Spleen (tissue), 11 donors: ENCODE measurements around the gene NHERF2. TPM values are rescaled to one million over a fixed set of nuclear protein-coding genes. Genes with fewer than 3 reads are reported as not detected.

Experiments
- DNase-seq: peaks from one replicate; pipeline ENCODE4 v3.0.0-alpha.2; 2020
- H3K27ac ChIP-seq, 8 donors: fragments of 200-600 bp; sonication (generic) in 7 of 8; 1 replicate in 4 of 8; 2 replicates in 4 of 8; pipeline versions ENCODE4 v1.5.0 to v1.8.0; 2016 to 2021; ENCODE audit warnings: inconsistent platforms in 4 of 8, mild to moderate bottlenecking in 4 of 8, moderate library complexity in 1 of 8
- H3K27me3 ChIP-seq, 7 donors: fragments of 200-600 bp; sonication (generic) in 6 of 7; replicated peaks in 1 of 7; 1 replicate in 4 of 7; 2 replicates in 3 of 7; pipeline versions ENCODE4 v1.5.0 to v1.8.0; 2016 to 2021; ENCODE audit warnings: inconsistent platforms in 3 of 7, mild to moderate bottlenecking in 1 of 7
- H3K36me3 ChIP-seq, 6 donors: fragments of 200-600 bp; sonication (generic) in 5 of 6; 1 replicate in 4 of 6; 2 replicates in 2 of 6; pipeline versions ENCODE4 v1.5.0 to v1.8.0; 2016 to 2021; ENCODE audit warnings: inconsistent platforms in 2 of 6
- H3K4me1 ChIP-seq, 6 donors: fragments of 200-600 bp; sonication (generic) in 5 of 6; 1 replicate in 3 of 6; 2 replicates in 3 of 6; pipeline versions ENCODE4 v1.5.0 to v1.8.0; 2016 to 2021; ENCODE audit warnings: inconsistent platforms in 3 of 6
- H3K4me3 ChIP-seq, 8 donors: fragments of 200-600 bp; sonication (generic) in 7 of 8; 1 replicate in 4 of 8; 2 replicates in 4 of 8; pipeline versions ENCODE4 v1.5.0 to v1.8.0; 2016 to 2021; ENCODE audit warnings: inconsistent platforms in 4 of 8, mild to moderate bottlenecking in 4 of 8, moderate library complexity in 2 of 8
- H3K9me3 ChIP-seq, 8 donors: fragments of 200-600 bp; sonication (generic) in 7 of 8; 1 replicate in 4 of 8; 2 replicates in 4 of 8; pipeline versions ENCODE4 v1.5.0 to v1.8.0; 2016 to 2021; ENCODE audit warnings: inconsistent platforms in 4 of 8
- CTCF ChIP-seq, 11 experiments: fragments of 200-600 bp in 7 of 11; fragments of 450-650 bp in 4 of 11; sonication (generic) in 4 of 11; IDR thresholded peaks in 8 of 11; conservative IDR thresholded peaks in 3 of 11; 1 replicate in 7 of 11; 2 replicates in 4 of 11; pipeline versions ENCODE4 v1.4.0 to v1.8.0; 2016 to 2021; ENCODE audit warnings: antibody characterized with exemption in 11 of 11, inconsistent platforms in 4 of 11, mild to moderate bottlenecking in 1 of 11
- POLR2A ChIP-seq, 3 donors: fragments of 450-650 bp; IDR thresholded peaks; one replicate each; pipeline ENCODE4 v1.5.1; 2017; ENCODE audit warnings: antibody characterized with exemption in 3 of 3, mild to moderate bottlenecking in 1 of 3
- POLR2AphosphoS5 ChIP-seq, 3 donors: sonication (generic); formaldehyde crosslinking; IDR thresholded peaks; one replicate each; pipeline ENCODE4 v1.5.1; 2017; ENCODE audit warnings: antibody characterized with exemption in 3 of 3
- WGBS, 5 donors: extraction: QIAGEN DNeasy Blood & Tissue Kit in 3 of 5; methylation state at CpG; one replicate each; pipeline versions ENCODE4 v1.1.5 to v1.1.7; 2013 to 2018; 5-methylcytosine and 5-hydroxymethylcytosine counted together
- intact Hi-C: fragments of 100-400 bp; cut with DNase I; formaldehyde crosslinking; loops from one replicate; pipeline ENCODE4 v1.15.0; 2023; ENCODE audit warnings: low total_unique reads
- polyA plus RNA-seq, 3 donors: library from polyadenylated mRNA; stranded (reverse); fragments of 200-250 nt; gene quantifications; one replicate each; pipeline ENCODE4 v1.2.1, GENCODE V29; 2013
- total RNA-seq, 7 donors: library from RNA; depleted of rRNA in 3 of 7; stranded (reverse); fragments of >200 nt in 3 of 7; fragmentation: NEBNext Ultra II Directional in 4 of 7; extraction: Animal tissue kit (Norgen Biotek cat#: 25700) in 4 of 7; gene quantifications; one replicate each; pipeline versions ENCODE4 v1.1.0 to v1.2.1, GENCODE V29; 2016 to 2021
- donor health status: healthy with polysubstance abuse.
- donor health status: DM: no; HTN: no; CAD: no; lungs with moderate emphysema.
- donor health status: DM: no; HTN: no; CAD: no.
- donor health status: Bipolar disorder and iron deficiency.
- donor health status: healthy.
- donor health status: DM: no; HTN: no; CAD: no.
- donor health status: DM: yes; HTN: yes; CAD: no.

NHERF2 gene
- total and polyA plus RNA-seq, 10 donors: 62.4 to 218 (median 112) TPM

- peak; percentile 72 for DNase-seq
- H3K27ac ChIP-seq: no peak overlapping the region
- TF ChIP-seq CTCF (IDR thresholded peaks at IDR 0.05 in 8 of 11, conservative IDR thresholded peaks at IDR 0.05 in 3 of 11): no peak
- peak in 1 of 3 donors; percentile 36 for TF ChIP-seq POLR2AphosphoS5 (IDR thresholded peaks at IDR 0.05)
- WGBS, 5 donors: 95 to 97% (median 95%) methylated on average over 25 to 53 of the region's 53 CpGs
- intact Hi-C loops: no loop called here
- peaks cover 30 to 53% (median 36%) of the 10 kb centered on the region in 6 donors for H3K4me1 ChIP-seq
- H3K9me3 ChIP-seq: no peaks in the 10 kb centered on the region
- H3K4me3 ChIP-seq: no peak overlapping the region
- peaks cover 5 to 79% (median 68%) of the 10 kb centered on the region in 6 donors for H3K36me3 ChIP-seq
- H3K27me3 ChIP-seq: no peaks in the 10 kb centered on the region
These were observed 25.0 kb upstream of the NHERF2 start for GRCh38 chr16:2001456-2002355.

GRCh38 chr16:2002406-2003230 is 24.1 kb upstream of the NHERF2 start:
- Histone ChIP-seq H3K4me3 (no peak overlapping the region), H3K36me3 (peaks cover 5 to 74% (median 59%) of the 10 kb centered on the region in 6 donors), H3K4me1 (peaks cover 36 to 62% (median 45%) of the 10 kb centered on the region in 6 donors), H3K27ac (no peak overlapping the region), H3K9me3 (no peaks in the 10 kb centered on the region), H3K27me3 (no peaks in the 10 kb centered on the region)
- intact Hi-C loops: no loop called here
- peak; percentile 79 for DNase-seq
- TF ChIP-seq POLR2AphosphoS5 (IDR thresholded peaks at IDR 0.05) (no peak), CTCF (IDR thresholded peaks at IDR 0.05 in 8 of 11, conservative IDR thresholded peaks at IDR 0.05 in 3 of 11) (no peak), POLR2A (IDR thresholded peaks at IDR 0.05) (no peak)
- 94 to 98% (median 95%) methylated on average over 31 to 47 of the region's 47 CpGs for WGBS, 5 donors

GRCh38 chr16:2003231-2003826 is 23.4 kb upstream of the NHERF2 start:
- peak; percentile 68 for DNase-seq
- peaks cover 5 to 72% (median 52%) of the 10 kb centered on the region in 6 donors for H3K36me3 ChIP-seq
- intact Hi-C loops: no loop called here
- 82 to 96% (median 84%) methylated on average over 4 to 8 of the region's 8 CpGs for WGBS, 5 donors
- H3K27ac ChIP-seq: peak overlapping the region in 1 of 8 donors; percentile 2
- TF ChIP-seq POLR2A (IDR thresholded peaks at IDR 0.05) (no peak), CTCF (IDR thresholded peaks at IDR 0.05 in 8 of 11, conservative IDR thresholded peaks at IDR 0.05 in 3 of 11) (no peak), POLR2AphosphoS5 (IDR thresholded peaks at IDR 0.05) (no peak)
- H3K4me1 ChIP-seq: peaks cover 41 to 69% (median 52%) of the 10 kb centered on the region in 6 donors
- H3K4me3 ChIP-seq: no peak overlapping the region
- H3K27me3 ChIP-seq: no peaks in the 10 kb centered on the region
- no peaks in the 10 kb centered on the region for H3K9me3 ChIP-seq
